Neural progenitor cell (in vitro differentiated cells): ENCODE measurements around the gene MFSD11. TPM values are rescaled to one million over a fixed set of nuclear protein-coding genes. Genes with fewer than 3 reads are reported as not detected.

Source experiments
- DNase-seq: peaks from one replicate; pipeline ENCODE4 v3.0.0-alpha.2; 2016; ENCODE audit warnings: low spot score
- H2AFZ ChIP-seq: fragments of 200-600 bp; sonication (generic); replicated peaks from 2 replicates; pipeline ENCODE4 v1.6.1; 2016; ENCODE audit warnings: antibody characterized with exemption
- H3F3A ChIP-seq: fragments of 200-600 bp; sonication (generic); 2 replicates; pipeline ENCODE4 v1.6.1; 2016; ENCODE audit warnings: antibody characterized with exemption, low read depth
- H3K27ac ChIP-seq: fragments of 200-600 bp; sonication (generic); 2 replicates; pipeline ENCODE4 v1.5.1; 2016; ENCODE audit warnings: mild to moderate bottlenecking
- H3K27me3 ChIP-seq: fragments of 200-600 bp; sonication (generic); 2 replicates; pipeline ENCODE4 v1.6.1; 2016; ENCODE audit warnings: mild to moderate bottlenecking, moderate library complexity
- H3K36me3 ChIP-seq: fragments of 200-600 bp; sonication (generic); 2 replicates; pipeline ENCODE4 v1.5.1; 2016
- H3K4me1 ChIP-seq: fragments of 200-600 bp; sonication (generic); 2 replicates; pipeline ENCODE4 v1.6.1; 2016; ENCODE audit warnings: mixed run types
- H3K4me2 ChIP-seq: fragments of 200-600 bp; sonication (generic); 2 replicates; pipeline ENCODE4 v1.6.1; 2016
- H3K4me3 ChIP-seq: fragments of 200-600 bp; sonication (generic); 2 replicates; pipeline ENCODE4 v1.5.1; 2016
- H3K79me2 ChIP-seq: fragments of 200-600 bp; sonication (generic); 2 replicates; pipeline ENCODE4 v1.6.1; 2016; ENCODE audit warnings: low read depth
- H3K9ac ChIP-seq: fragments of 200-600 bp; sonication (generic); 2 replicates; pipeline ENCODE4 v1.6.1; 2016
- H3K9me3 ChIP-seq: fragments of 200-600 bp; sonication (generic); 2 replicates; pipeline ENCODE4 v1.5.1; 2016; ENCODE audit warnings: low read depth
- H4K20me1 ChIP-seq: fragments of 200-600 bp; sonication (generic); 2 replicates; pipeline ENCODE4 v1.6.1; 2016; ENCODE audit warnings: low read depth
- H3K27ac Mint-ChIP-seq: 3 replicates; pipeline ENCODE4 v1.8.0; 2021; ENCODE audit warnings: mixed read lengths
- H3K27me3 Mint-ChIP-seq: 2 replicates; pipeline ENCODE4 v1.8.0; 2022; ENCODE audit warnings: low read depth, mild to moderate bottlenecking, inconsistent platforms, moderate library complexity, mixed read lengths; ENCODE audit not compliant: insufficient read depth
- H3K36me3 Mint-ChIP-seq: 3 replicates; pipeline ENCODE4 v1.8.0; 2021; ENCODE audit warnings: mixed read lengths
- H3K4me1 Mint-ChIP-seq: 3 replicates; pipeline ENCODE4 v1.8.0; 2021; ENCODE audit warnings: mixed read lengths
- H3K4me3 Mint-ChIP-seq: 3 replicates; pipeline ENCODE4 v1.8.0; 2021; ENCODE audit warnings: mild to moderate bottlenecking, moderate library complexity, mixed read lengths
- H3K9me3 Mint-ChIP-seq: 3 replicates; pipeline ENCODE4 v1.8.0; 2020; ENCODE audit warnings: mixed read lengths
- CTCF ChIP-seq: fragments of 200-600 bp; sonication (generic); IDR thresholded peaks from 2 replicates; pipeline ENCODE4 v1.5.1; 2017; ENCODE audit warnings: antibody characterized with exemption, mild to moderate bottlenecking
- EZH2 ChIP-seq: fragments of 200-600 bp; sonication (generic); IDR thresholded peaks from 2 replicates; pipeline ENCODE4 v1.6.1; 2017; ENCODE audit warnings: antibody characterized with exemption, mild to moderate bottlenecking, moderate library complexity
- EZH2phosphoT487 ChIP-seq: fragments of 200-600 bp; sonication (generic); IDR thresholded peaks from 2 replicates; pipeline ENCODE4 v1.6.1; 2017; ENCODE audit warnings: antibody characterized with exemption
- total RNA-seq: library from RNA; depleted of rRNA; stranded (reverse); fragments of >200 nt; gene quantifications from 2 replicates; pipeline ENCODE4 v1.2.3, GENCODE V29; 2015; ENCODE audit warnings: low replicate concordance

Gene MFSD11
- 22.5 and 25.7 TPM in 2 replicates for total RNA-seq

DNA sequence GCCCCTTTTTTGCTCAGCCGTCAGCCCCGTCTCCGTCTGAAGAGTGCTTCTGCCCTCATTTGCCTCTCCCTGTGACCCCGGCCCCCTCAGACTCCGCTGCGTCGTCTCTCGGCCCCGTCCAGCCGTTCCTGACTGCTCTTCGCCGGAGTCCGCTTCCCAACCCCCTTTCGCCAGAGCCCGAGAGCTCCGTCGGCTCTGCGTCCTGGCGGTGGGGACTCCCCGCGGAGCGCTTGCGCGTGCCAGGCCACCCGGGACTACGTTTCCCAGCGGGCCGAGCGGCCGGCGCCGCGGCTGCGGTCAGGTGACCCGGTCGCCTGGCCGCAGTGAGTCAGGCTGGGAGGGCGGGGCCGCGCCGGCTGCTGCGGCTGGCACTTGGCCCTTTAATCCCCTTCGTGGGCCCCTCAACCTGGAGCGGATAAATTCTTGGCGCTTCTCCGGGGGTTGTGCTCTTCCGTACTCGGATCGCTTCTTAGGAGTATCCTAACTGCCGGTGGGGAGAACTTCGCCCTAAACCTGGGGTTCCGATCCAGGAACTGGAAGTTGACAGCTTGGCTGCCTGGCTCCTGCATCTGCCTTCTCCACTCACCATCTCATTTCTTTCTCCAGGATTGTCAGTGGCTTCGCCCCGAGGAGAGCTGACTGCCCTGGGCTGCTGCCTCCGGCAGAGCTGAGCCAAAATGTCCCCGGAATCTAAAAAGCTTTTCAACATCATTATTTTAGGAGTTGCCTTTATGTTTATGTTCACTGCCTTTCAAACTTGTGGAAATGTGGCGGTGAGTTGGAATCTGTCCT is at the start of gene MFSD11:
MFSD11 (plus strand) TSS at position 444 of the 792 bp plus-strand sequence; CDS start at position 678, 234 bp downstream.
- Histone ChIP-seq H3F3A (peaks cover 49% of the 10 kb centered on the region), H3K4me3 (peak within 1 kb of the TSS; percentile 90), H3K4me2 (peak within 1 kb of the TSS; percentile 98), H3K4me1 (peaks cover 27% of the 10 kb centered on the region), H3K27me3 (no peaks in the 10 kb centered on the region), H3K27ac (peak within 1 kb of the TSS; percentile 99), H2AFZ (peak within 1 kb of the TSS; percentile 74), H3K9ac (peak within 1 kb of the TSS; percentile 93), H3K79me2 (peaks cover 64% of the 10 kb centered on the region), H4K20me1 (peaks cover 34% of the 10 kb centered on the region), H3K36me3 (peaks cover 36% of the 10 kb centered on the region), H3K9me3 (no peaks in the 10 kb centered on the region)
- no peaks in the 10 kb centered on the region for H3K9me3 Mint-ChIP-seq
- peaks cover 51% of the 10 kb centered on the region for H3K4me1 Mint-ChIP-seq
- TF ChIP-seq EZH2 (no peak), EZH2phosphoT487 (no peak), CTCF (no peak)
- H3K27ac Mint-ChIP-seq = peak within 1 kb of the TSS; percentile 96
- peaks cover 30% of the 10 kb centered on the region for H3K36me3 Mint-ChIP-seq
- H3K4me3 Mint-ChIP-seq = peak within 1 kb of the TSS; percentile 95
- H3K27me3 Mint-ChIP-seq = peaks cover 4% of the 10 kb centered on the region
- DNase-seq = peak; percentile 98

GRCh38 chr17:76688165-76688622 is 49.7 kb upstream of the MFSD11 start:
- Mint-ChIP-seq H3K27me3 (peaks cover 14% of the 10 kb centered on the region), H3K27ac (no peak overlapping the region), H3K4me3 (no peak overlapping the region), H3K9me3 (no peaks in the 10 kb centered on the region), H3K36me3 (no peaks in the 10 kb centered on the region), H3K4me1 (peaks cover 46% of the 10 kb centered on the region)
- H3K9me3 ChIP-seq = no peaks in the 10 kb centered on the region
- no peak for DNase-seq
- H3K27ac ChIP-seq = no peak overlapping the region
- no peak for TF ChIP-seq CTCF
- no peak for TF ChIP-seq EZH2phosphoT487
- no peak for TF ChIP-seq EZH2
- peaks cover 25% of the 10 kb centered on the region for H3K4me1 ChIP-seq
- H3K79me2 ChIP-seq = no peaks in the 10 kb centered on the region
- H3K4me2 ChIP-seq = no peak overlapping the region
- H3K36me3 ChIP-seq = no peaks in the 10 kb centered on the region
- H4K20me1 ChIP-seq = peaks cover 4% of the 10 kb centered on the region
- H3K27me3 ChIP-seq = no peaks in the 10 kb centered on the region
- no peak overlapping the region for H3K9ac ChIP-seq
- H3F3A ChIP-seq = peaks cover 3% of the 10 kb centered on the region
- H2AFZ ChIP-seq = no peak overlapping the region
- H3K4me3 ChIP-seq = no peak overlapping the region

DNA sequence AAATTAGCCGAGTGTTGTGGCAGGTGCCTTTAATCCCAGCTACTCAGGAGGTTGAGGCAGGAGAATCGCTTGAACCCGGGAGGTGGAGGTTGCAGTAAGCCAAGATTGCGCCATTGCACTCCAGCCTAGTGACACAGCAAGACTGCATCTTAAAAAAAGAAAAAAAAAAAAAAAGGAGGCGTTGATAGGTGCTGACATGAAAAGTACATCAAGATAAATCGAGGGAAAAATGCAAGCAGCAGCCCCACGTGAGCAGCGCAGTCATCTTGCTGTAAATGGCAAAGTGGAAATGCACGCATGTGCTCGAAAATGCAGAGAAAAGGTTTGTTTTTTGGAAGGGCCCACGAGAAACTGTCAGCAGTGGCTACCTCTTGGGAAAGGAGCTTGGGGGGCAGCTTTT is 48.1 kb upstream of the MFSD11 start:
- H3K27me3 Mint-ChIP-seq = peaks cover 11% of the 10 kb centered on the region
- no peaks in the 10 kb centered on the region for H3K36me3 Mint-ChIP-seq
- H3K4me3 ChIP-seq = no peak overlapping the region
- peaks cover 17% of the 10 kb centered on the region for H3K4me1 ChIP-seq
- H3K79me2 ChIP-seq = no peaks in the 10 kb centered on the region
- peaks cover 42% of the 10 kb centered on the region for H3K4me1 Mint-ChIP-seq
- H3K27ac Mint-ChIP-seq = no peak overlapping the region
- no peak overlapping the region for H3K9ac ChIP-seq
- TF ChIP-seq CTCF = no peak
- TF ChIP-seq EZH2 = no peak
- no peak for TF ChIP-seq EZH2phosphoT487
- H3K9me3 ChIP-seq = no peaks in the 10 kb centered on the region
- H3K27me3 ChIP-seq = no peaks in the 10 kb centered on the region
- H3K4me3 Mint-ChIP-seq = no peak overlapping the region
- H2AFZ ChIP-seq = no peak overlapping the region
- no peaks in the 10 kb centered on the region for H3K9me3 Mint-ChIP-seq
- no peaks in the 10 kb centered on the region for H3K36me3 ChIP-seq
- H4K20me1 ChIP-seq = peaks cover 4% of the 10 kb centered on the region
- no peak for DNase-seq
- no peak overlapping the region for H3K4me2 ChIP-seq
- H3K27ac ChIP-seq = no peak overlapping the region
- H3F3A ChIP-seq = peaks cover 3% of the 10 kb centered on the region
